ENCODE data around the gene OR2AE1. TPM values are rescaled to one million over a fixed set of nuclear protein-coding genes. Genes with fewer than 3 reads are reported as not detected.

Gene OR2AE1
- total and polyA plus RNA-seq, 2 donors (not counting 1 experiment from before 2014, with no cell fraction given): 0.43 to 1.3 TPM

- H2AFZ ChIP-seq (ENCODE audit: insufficient read depth, low read depth, low read length, poor library complexity, severe bottlenecking): no peak overlapping the region
- 58% methylated on average over 2 of the region's 2 CpGs for WGBS (ENCODE audit: insufficient coverage)
Measured at GRCh38 chr7:99863847-99864440, 12.9 kb downstream of the OR2AE1 start.

More at GRCh38 chr7:99863847-99864440, 12.9 kb downstream of the OR2AE1 start:
- DNase-seq: no peak
- Histone ChIP-seq H3K4me1 (ENCODE audit: control insufficient read depth in 2 of 2, insufficient read depth in 2 of 2, low read length in 2 of 2) (no peaks in the 10 kb centered on the region), H3K27me3 (replicated peaks in 1 of 4; ENCODE audit: control extremely low read depth in 1 of 4, control insufficient read depth in 3 of 4, insufficient read depth in 4 of 4, low read length in 3 of 4) (peaks cover 0 to 10% (median under 1%) of the 10 kb centered on the region in 4 experiments), H3K4me2 (replicated peaks; ENCODE audit: low read depth, low read length, poor library complexity, severe bottlenecking) (no peak overlapping the region), H3K9me3 (ENCODE audit: control extremely low read depth in 1 of 3, control insufficient read depth in 2 of 3, insufficient read depth in 1 of 3, low read length in 2 of 3) (peaks cover 0 to 5% (median 3%) of the 10 kb centered on the region in 3 donors), H4K20me1 (ENCODE audit: control insufficient read depth, insufficient read depth, low read length, poor library complexity, severe bottlenecking) (no peaks in the 10 kb centered on the region), H3K36me3 (replicated peaks in 1 of 2; ENCODE audit: control extremely low read depth in 1 of 2, control insufficient read depth in 1 of 2, extremely low read depth in 1 of 2, insufficient read depth in 2 of 2, low read length in 1 of 2) (no peaks in the 10 kb centered on the region), H3K9ac (ENCODE audit: low read length) (no peak overlapping the region), H3K27ac (ENCODE audit: low read length in 2 of 2) (no peak overlapping the region), H3K4me3 (ENCODE audit: control extremely low read depth in 1 of 5, extremely low read depth in 1 of 5, insufficient read depth in 1 of 5, low read depth in 2 of 5, low read length in 4 of 5) (no peak overlapping the region), H3K79me2 (ENCODE audit: control insufficient read depth, insufficient read depth, low read length) (no peaks in the 10 kb centered on the region)
- peaks cover 43% of the 10 kb centered on the region for H3K27me3 Mint-ChIP-seq
- no peaks in the 10 kb centered on the region for H3K4me1 Mint-ChIP-seq
- no peak for ATAC-seq (ENCODE audit: low read depth)
- CTCF ChIA-PET: no interaction called here
- TF ChIP-seq CTCF (IDR thresholded peaks at IDR 0.05) (no peak), EZH2 (IDR thresholded peaks at IDR 0.05; ENCODE audit: borderline replicate concordance, insufficient read depth, low read depth, low read length, poor library complexity, severe bottlenecking) (no peak)
- H3K4me3 Mint-ChIP-seq: no peak overlapping the region
- POLR2A ChIA-PET: no interaction called here
- no peak overlapping the region for H3K27ac Mint-ChIP-seq
- peaks cover 5% of the 10 kb centered on the region for H3K9me3 Mint-ChIP-seq (ENCODE audit: insufficient read depth)
- intact Hi-C loops (cut with micrococcal nuclease): no loop called here
